Forelimb muscle (tissue), 1 donor: ENCODE data around the gene FXYD4. TPM values are rescaled to one million over a fixed set of nuclear protein-coding genes. Genes with fewer than 3 reads are reported as not detected.
A peak's percentile ranks its signal among the peaks of the same experiment; 100 is the strongest.

Source experiments
- DNase-seq: peaks from one replicate; pipeline ENCODE4 v3.0.0-alpha.2; 2013; ENCODE audit warnings: low read depth
- polyA plus RNA-seq: library from polyadenylated mRNA; unstranded; fragments of 120-200 nt; gene quantifications from one replicate; pipeline ENCODE4 v1.2.1, GENCODE V29; 2013; ENCODE audit not compliant: insufficient read length

The FXYD4 gene
- polyA plus RNA-seq, 1 donor: 1.1 TPM

DNA sequence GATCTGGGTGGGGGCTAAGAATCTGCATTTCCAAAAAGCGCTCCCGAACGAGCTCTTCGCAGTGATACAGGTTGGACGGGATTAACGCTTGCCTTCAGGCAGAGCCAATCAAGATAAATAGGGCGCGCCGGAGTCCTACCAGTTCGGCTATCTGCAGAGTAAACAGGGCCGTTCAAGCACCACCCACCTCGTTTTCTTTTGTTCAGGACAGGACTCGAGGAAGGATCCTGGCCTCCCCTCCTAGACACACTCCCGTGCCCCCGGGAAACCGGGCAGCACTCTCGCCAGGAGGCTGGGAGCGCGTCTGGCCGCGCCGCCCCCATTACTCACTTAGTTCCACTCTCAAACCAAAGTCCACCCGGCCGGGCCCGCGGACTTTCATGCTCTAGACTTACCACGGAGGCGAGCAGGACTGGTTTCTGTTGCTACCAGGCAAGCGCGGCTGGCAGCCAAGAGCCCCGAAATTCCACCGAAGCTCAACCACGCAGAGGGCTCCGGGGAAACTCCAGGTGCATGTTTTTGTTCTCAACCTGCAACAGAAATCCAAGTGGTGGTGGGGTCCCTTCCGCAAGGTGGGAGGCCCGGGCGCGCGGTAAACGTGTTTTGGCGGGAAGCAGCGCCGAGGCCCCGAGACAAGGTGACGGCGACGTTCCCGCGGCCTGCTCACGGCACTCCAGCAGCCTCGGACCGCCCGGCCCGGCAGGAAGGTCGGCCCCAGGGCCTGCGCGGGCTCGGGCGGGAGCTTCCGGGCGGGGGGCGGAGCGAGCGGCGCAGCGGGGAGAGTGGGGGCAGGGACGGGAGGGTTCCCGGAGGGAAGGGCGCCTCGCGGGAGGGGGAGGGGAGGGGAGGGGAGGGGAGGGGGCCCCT lies 24.9 kb downstream of the FXYD4 start:
- DNase-seq: no peak

DNA sequence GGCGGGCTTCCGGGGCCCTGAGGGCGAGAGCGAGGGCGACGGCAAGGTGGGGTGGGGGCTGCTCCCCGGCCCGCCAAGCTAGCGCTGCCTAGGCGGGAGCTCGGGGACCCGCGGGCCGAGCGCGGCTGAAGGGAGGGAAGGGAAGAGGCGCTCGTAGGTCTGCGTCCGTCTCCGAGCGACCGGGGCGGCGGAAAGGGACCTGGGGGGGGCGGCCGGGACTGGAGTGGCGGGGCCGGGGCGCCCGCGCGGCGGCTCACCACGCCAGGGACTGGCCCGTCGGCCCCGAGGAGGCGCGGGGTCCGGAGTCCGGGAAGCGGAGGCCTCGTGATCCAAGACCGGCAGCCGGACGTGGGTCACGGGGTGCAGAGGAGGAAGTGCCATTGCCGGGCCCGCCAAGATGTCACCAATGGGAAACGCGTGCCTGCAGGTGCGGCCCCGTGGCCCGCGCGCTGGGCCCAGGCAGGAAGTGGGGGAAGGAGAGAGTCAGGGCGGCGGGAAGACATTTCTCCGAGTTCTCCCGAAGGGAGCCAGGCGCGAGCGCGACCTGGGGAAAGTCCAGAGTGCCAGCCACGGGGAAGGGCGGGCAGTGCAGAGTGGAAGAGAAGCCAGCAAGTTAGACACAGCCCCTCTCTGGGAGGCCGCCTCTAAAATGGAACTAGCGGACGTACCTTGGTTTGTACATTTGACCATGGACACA lies 25.6 kb downstream of the FXYD4 start:
- DNase-seq: no peak

DNA sequence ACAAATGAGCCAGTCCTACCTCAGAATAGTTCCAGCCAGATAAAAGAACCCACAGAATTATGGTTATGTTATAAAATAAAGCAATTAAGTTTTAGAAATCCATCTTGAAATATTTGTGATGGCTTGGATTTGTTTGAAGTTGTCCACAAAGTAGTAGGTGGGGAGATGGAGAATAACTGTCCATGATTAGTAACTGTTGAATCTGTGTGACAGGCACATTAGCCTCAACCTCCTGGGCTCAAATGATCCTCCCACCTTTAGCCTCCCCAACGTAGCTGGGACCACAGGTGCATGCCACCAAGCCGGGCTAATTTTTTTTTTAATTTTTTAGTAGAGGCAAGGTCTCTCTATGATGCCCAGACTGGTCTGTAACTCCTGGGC lies 27.5 kb downstream of the FXYD4 start:
- no peak for DNase-seq

DNA sequence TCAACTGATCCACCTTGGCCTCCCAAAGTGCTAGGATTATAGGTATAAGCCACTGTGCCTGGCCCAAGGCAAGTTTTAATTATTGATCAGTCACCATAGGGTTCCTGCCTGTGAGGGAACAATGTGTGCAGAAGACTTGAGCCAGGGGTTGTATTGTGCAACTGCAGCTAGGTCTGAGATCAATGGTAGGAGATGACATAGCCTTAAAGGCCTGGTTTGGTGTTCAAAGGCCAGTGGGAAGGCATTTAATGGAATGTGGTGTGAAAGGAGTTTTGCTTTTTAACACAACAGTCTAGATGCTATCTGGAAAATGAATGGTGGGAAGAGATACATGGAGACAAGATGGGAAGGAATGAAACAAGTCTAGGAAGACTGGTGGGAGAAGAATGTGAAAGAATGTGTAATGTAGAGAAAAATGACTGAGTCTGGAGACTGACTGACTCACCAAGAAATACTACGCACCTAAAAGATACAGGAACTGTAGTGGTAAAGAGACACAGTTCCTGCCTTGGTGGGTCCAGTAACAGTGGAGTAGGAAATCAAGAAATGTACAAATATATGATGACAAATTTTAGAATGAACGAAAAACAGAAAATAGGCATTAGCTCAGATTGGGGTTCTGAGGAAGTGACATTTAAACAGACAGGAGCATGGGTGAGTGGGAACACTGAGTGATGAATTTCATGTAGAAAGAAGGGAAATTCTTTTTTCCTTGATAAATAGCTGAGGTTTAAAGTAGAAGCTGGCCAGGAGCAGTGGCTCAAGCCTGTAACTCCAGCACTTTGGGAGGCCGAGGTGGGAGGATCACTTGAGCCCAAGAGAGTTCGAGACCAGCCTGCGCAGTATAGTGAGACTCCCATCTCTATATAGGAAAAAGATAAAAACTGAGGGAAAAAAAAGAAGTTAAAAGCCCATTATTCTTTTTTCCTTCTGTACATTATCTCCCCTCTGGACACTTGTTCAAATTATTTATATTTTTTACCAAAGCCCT lies 28.2 kb downstream of the FXYD4 start:
- no peak for DNase-seq

DNA sequence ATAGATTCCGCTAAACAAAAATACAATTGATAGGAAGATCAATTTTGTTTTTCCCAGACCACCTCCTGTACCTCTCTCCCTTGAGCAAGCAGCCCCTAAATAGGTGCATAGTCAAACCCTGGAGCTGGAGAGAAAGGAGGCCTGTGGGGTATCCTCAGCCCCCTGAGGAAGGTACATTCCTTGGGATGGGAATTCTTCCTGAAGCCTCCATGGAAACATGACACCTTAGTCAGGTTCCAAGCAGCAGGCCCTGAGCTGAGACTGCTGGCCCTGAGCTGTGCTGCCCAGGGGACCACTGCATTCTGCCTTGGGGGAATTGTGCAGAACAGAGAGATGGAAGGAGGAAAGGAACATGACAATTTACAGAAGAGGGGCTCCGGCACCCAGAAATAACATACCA lies 30.2 kb downstream of the FXYD4 start:
- no peak for DNase-seq

GRCh38 chr10:43402176-43402575 lies 30.7 kb downstream of the FXYD4 start:
- no peak for DNase-seq

- DNase-seq: no peak
Observed at GRCh38 chr10:43402880-43403452, 31.5 kb downstream of the FXYD4 start.

GRCh38 chr10:43403911-43404703 lies 32.7 kb downstream of the FXYD4 start:
- no peak for DNase-seq

- no peak for DNase-seq
Observed at GRCh38 chr10:43404704-43405084, 33.3 kb downstream of the FXYD4 start.

GRCh38 chr10:43407148-43407575 lies 35.7 kb downstream of the FXYD4 start:
- no peak for DNase-seq

- DNase-seq: peak; percentile 84
Observed at GRCh38 chr10:43407576-43408330, 36.3 kb downstream of the FXYD4 start.

GRCh38 chr10:43408331-43408709 lies 36.9 kb downstream of the FXYD4 start:
- no peak for DNase-seq

DNA sequence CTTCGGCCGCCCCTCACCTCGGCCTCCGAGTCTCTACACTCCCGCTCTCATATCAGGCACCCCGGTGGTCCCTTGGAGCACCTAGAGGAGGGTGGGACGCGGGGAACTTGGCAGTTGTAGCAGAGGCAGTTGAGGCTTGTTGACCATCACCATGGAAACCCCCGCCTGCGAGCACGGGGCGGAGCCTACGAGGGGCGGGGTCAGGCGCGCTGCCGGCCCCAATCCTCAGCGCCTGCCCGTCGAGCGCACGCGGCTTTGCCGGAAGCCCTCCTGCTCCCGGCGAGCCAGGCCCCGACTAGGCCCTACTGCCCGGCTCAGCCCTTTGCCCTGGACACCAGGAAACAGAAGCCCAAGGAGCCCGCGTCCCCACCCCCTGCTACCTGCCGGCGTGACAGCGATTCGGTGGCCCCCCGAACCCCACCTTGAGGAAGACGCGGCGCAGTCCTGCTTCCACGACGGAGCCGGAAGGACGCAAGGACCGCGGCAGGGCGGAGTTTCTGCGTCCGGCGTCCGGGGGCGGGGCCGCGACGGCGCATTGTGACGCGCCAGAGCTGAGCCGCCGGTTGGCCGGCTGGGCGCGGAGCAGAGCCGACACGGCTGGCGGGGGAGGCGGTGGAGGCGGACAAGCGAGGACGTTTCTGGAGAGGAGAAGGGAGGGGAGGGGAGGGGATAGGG lies 37.4 kb downstream of the FXYD4 start, which contains the start of gene HNRNPF:
Gene HNRNPF (minus strand): TSS at position 477 of the 675 bp plus-strand sequence. CDS start 21,302 bp downstream, outside the sequence.
- DNase-seq: peak; percentile 82

DNA sequence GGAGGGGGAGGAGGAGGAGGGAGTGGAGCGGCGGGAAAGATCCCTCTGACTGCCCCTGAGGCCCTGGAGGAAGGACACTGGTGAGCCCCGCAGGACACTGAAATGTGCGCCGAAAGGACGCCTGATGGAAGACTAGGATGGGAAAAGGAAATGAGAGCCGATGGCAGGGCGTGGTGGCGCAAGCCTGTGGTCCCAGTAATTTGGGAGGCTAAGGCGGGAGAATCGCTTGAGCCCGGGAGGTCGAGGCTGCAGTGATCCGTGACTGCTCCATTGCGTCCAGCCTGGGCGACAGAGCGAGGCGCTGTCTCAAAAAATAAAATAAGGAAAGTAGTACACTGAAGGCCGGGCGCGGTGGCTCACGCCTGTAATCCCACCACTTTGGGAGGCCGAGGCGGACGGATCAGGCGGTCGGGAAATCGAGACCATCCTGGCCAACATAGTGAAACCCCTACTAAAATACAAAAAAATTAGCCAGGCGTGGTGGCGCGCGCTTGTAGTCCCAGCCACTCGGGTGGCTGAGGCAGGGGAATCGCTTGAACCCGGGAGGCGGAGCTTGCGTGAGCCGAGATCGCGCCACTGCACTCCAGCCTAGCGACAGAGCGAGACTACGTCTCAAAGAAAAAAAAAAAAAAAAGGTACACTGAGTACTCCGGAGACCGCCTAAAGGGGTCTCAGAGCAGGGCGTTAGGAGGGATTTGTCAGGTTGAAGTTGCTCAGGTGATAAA lies 38.1 kb downstream of the FXYD4 start:
- DNase-seq: no peak

DNA sequence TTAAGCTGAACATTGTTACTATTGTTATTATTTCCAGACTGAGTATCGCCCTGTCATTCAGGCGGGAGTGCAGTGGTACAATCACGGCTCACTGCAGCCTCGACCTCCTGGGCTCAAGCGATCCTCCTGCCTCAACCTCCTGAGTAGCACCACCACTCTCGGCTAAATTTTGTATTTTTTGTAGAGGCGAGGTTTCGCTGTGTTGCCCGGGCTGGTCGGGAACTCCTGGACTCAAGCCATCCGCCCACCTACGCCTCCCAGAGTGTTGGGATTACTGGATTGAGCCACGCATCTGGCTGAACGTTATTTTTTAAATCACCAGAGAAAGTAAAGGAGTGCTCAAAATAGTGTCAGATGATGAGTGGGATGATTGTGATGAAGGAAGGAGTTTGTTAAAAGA lies 38.9 kb downstream of the FXYD4 start:
- no peak for DNase-seq

- DNase-seq: no peak
Observed at GRCh38 chr10:43411536-43411935, 40.1 kb downstream of the FXYD4 start.

- DNase-seq: no peak
Observed at GRCh38 chr10:43415544-43415943, 44.1 kb downstream of the FXYD4 start.

- no peak for DNase-seq
Observed at GRCh38 chr10:43417950-43418768, 46.7 kb downstream of the FXYD4 start.
